Measurements from ENCODE around the gene MED29.
A peak's percentile ranks its signal among the peaks of the same experiment; 100 is the strongest.

GRCh38 chr19:39341719-39342604, 49.2 kb upstream of the MED29 start, which contains the start of gene SAMD4B:
- TF ChIP-seq POLR2A (IDR thresholded peaks at IDR 0.05) (peak in 3 of 4 donors; percentile 36 to 91 (median 61)), CTCF (IDR thresholded peaks at IDR 0.05) (peak in 5 of 7 experiments; percentile 73 to 95 (median 74))

Data from stomach (tissue), 4 donors.